ENCODE data around the gene PTAR1.
A peak's percentile ranks its signal among the peaks of the same experiment; 100 is the strongest.

The PTAR1 gene

DNA sequence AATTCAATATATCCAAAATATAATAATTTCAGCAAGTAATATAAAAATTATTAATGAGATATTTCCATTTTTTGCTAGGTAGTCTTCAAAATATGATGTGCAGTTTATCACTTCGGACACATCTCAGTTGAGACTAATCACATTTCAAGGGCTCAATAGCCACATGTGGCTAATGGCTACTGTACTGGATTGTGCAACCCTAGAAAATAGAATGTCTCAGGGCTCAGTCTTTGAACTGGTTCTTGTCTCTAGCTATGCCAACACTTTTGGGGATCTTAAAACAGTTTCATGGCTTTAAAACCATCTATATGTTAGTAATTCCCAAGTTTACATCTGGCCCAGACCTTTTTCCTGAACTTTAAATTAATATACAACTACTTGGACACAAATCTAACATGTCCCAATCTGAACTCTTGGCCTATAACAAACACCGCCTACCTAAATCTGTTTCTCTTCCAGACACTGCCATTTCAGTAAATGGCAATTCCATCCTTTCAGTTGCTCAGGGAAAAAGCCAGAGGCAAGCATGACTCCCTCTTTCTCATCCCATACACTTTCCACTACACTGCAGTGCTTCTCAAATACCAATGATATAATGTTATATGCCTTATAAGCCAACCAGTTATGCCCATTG, 18.8 kb downstream of the PTAR1 start:
- TF ChIP-seq POLR2A (IDR thresholded peaks at IDR 0.05; ENCODE audit: low read length) (no peak), GATA1 (IDR thresholded peaks at IDR 0.05; ENCODE audit: low read depth, low read length) (no peak)
- no peak for DNase-seq

DNA sequence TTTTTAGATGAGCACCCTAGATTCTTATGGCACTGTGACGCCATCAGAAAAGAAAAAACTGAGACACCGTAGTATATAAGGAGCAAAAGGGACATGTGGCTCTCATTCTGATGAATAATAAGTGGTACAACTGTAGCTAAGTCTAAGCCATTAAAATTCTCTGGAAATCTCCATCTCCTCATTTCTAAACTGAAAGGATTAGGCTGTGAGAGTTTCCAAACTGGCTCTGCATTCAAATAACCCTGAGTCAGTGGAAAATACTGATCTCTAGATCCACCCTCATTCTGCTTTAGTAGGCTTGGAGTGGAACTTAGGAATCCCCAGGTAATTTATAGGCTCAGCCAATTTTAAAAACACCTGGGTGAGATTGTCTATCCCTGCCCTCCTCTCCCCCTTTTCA, 28.5 kb downstream of the PTAR1 start:
- no peak for DNase-seq
- TF ChIP-seq GATA1 (IDR thresholded peaks at IDR 0.05; ENCODE audit: low read depth, low read length): no peak
- TF ChIP-seq POLR2A (IDR thresholded peaks at IDR 0.05; ENCODE audit: low read length): no peak

DNA sequence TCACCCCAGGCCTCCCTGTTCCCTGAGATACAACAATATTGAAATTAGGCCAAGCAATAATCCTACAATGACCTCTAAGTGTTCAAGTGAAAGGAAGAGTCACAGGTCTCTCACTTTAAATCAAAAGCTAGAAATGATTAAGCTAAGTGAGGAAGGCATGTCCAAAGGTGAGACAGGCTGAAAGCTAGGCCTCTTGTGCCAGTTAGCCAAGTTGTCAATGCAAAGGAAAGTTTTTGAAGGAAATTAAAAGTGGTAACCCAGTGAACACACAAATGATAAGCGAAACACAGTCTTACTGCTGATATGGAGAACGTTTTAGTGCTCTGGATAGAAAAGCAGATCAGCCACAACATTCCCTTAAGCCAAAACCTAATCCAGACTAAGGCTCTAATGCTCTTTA, 39.8 kb downstream of the PTAR1 start:
- no peak for DNase-seq
- TF ChIP-seq POLR2A (IDR thresholded peaks at IDR 0.05; ENCODE audit: low read length) (no peak), GATA1 (IDR thresholded peaks at IDR 0.05; ENCODE audit: low read depth, low read length) (no peak)

DNA sequence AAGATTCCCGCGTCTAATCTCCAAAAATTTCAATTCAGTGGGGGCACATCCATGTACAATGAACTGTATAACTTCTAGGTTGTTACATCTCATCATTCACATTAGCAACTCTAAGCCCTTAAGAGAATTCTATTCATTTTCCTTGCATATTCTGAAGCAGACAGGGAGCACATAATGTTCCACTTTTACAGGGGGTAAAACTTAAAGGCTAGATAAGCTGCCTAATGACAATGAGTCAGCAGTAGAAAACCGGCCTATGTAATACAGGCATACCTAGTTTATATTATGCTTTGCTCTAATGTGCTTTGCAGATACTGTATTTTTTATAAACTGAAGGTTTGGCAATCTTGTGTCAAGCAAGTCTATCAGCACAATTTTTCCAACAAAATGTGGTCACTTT, 40.4 kb downstream of the PTAR1 start:
- DNase-seq: peak; percentile 52 to 63
- no peak for TF ChIP-seq GATA1 (IDR thresholded peaks at IDR 0.05; ENCODE audit: low read depth, low read length)

DNA sequence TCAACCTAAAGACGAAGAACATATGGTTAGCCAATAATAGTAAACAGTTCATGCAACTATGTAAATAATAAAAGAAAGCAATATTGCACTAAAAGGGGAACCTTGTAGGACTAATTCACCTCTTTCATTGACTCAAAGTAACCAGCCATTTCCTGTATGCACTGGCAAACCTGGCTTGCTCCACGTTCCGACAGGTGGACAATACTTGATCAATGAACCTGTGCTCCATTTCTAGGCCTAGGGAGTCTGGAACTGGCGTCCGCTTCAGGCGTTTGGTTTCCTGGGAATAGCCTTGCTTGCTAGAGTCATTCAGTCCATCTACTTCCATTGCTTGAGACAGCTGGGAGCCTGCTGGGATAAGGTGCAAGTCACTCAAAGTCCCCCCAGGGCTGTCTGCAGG, 41.6 kb downstream of the PTAR1 start:
- TF ChIP-seq POLR2A (IDR thresholded peaks at IDR 0.05; ENCODE audit: low read length) (no peak), GATA1 (IDR thresholded peaks at IDR 0.05; ENCODE audit: low read depth, low read length) (no peak)
- no peak for DNase-seq

DNA sequence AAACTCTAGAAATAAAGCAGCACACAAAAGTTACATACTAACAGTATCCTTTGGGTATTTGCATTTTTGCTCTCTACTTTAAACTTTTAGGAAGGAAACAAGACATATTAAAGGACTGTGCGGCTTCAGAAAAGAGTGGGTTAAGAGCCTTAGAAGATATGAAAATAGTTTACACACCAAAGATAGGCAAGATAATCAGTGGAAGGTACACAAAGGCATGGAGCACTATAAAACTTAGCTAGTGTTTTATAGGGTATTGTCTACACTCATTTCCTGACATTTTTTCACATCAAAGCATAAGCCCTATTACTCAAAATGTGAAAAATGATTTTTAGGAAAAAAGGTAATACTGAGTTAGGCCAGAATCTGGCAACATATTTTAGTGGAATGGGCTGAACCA, 44.0 kb downstream of the PTAR1 start:
- TF ChIP-seq GATA1 (IDR thresholded peaks at IDR 0.05; ENCODE audit: low read depth, low read length) (no peak), POLR2A (IDR thresholded peaks at IDR 0.05; ENCODE audit: low read length) (no peak)
- DNase-seq: no peak

DNA sequence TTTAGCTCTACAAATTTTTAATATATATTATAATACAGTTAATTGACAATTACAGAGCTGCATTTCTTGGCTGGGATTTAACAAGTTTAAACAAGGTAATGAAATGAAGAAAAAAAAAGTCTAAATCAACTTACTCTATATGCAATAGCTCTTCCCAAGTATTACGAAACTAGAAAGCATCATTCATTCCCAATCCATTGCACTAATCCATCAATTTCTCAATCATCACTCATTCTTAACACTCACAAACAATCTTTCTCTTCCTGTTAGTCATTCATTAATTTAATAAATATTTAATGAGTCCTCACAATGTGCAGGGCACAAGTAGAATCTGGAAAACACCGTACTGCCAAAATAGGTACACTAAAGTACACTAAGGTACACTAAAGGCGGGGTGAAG, 44.7 kb downstream of the PTAR1 start:
- no peak for DNase-seq
- no peak for TF ChIP-seq POLR2A (IDR thresholded peaks at IDR 0.05; ENCODE audit: low read length)
- no peak for TF ChIP-seq GATA1 (IDR thresholded peaks at IDR 0.05; ENCODE audit: low read depth, low read length)

DNA sequence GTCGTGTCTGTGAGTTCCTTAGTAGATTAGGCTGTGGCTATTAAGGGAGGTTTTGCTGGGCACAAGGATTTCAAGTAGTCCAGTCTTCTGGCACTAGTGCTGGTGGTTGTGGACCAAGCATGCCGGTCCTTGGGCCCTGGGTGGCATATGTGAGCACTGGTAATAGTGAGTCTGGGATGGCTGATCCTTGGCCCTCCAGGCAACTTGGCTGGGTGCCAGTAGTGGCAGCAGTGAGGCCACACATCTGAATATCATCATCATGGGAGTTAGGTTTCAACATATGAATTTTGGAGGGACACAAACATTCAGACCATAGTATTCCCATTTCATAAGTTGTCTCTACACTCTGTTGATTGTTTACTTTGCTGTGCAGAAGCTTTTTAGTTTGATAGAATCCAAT, 62.3 kb downstream of the PTAR1 start:
- DNase-seq: no peak
- no peak for TF ChIP-seq POLR2A (IDR thresholded peaks at IDR 0.05; ENCODE audit: low read length)
- no peak for TF ChIP-seq GATA1 (IDR thresholded peaks at IDR 0.05; ENCODE audit: low read depth, low read length)

DNA sequence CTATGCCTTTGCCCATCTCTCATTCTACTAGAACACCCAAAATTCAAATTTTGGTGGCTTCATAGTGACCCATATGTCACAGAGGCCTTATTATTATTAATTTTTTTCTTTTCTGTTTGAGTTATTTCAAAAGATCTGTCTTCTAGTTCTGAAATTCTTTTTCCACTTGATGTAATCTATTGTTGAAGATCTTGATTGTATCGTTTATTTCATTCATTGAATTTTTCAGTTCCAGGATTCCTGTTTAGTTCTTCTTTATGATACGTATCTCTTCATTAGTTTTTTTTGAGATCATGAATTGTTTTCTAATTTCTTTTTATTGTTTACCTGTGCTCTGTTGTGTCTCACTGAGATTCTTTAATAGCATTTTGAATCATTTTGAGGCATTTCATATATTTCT, 63.0 kb downstream of the PTAR1 start:
- TF ChIP-seq POLR2A (IDR thresholded peaks at IDR 0.05; ENCODE audit: low read length): no peak
- no peak for TF ChIP-seq GATA1 (IDR thresholded peaks at IDR 0.05; ENCODE audit: low read depth, low read length)
- DNase-seq: no peak

DNA sequence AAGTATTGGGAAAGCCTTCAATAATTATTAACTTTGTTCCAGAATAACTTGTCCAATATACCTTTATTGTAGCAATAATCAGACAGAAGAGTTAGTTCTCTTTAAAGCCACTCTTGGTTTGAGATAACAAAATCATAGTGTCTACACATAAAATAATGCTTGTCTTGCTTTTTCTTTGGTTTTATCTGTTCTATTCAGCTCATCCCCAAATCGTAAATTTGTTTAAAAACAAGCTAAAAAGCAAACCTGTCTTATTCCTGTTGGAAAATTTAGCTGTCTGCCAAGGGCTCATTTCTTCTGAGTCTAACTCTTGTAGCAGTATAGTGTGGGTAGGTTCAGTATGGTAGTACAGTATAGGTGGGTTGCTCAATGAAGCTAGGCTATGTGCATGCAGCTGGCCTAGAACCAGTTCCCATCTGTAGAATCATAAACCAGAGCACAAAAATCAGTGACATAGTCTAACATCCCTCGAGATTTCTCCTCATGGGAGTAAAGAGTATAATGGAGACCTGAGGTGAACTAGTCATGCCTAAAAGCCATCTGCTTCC, 69.7 kb downstream of the PTAR1 start:
- DNase-seq: no peak
- no peak for TF ChIP-seq GATA1 (IDR thresholded peaks at IDR 0.05; ENCODE audit: low read depth, low read length)

DNA sequence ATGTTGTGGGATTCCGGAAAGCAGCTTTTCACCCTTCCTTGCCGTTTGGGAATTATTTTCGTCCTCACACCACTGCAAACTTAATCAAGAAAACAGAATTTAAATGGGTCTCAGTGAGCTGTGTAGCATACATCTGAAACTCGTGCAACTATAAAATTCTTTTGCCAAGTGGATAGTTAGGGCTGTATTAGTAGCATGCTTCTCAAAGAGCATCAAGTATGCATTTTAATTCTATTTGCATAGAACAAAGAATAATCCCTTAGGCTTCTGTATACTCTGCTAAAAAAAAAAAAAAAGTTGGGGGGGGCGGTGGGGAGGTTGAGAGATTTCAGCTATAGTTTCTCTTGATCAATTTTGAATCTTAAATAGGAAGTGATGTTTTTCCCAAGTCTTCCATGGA, 75.9 kb downstream of the PTAR1 start:
- DNase-seq: no peak

DNA sequence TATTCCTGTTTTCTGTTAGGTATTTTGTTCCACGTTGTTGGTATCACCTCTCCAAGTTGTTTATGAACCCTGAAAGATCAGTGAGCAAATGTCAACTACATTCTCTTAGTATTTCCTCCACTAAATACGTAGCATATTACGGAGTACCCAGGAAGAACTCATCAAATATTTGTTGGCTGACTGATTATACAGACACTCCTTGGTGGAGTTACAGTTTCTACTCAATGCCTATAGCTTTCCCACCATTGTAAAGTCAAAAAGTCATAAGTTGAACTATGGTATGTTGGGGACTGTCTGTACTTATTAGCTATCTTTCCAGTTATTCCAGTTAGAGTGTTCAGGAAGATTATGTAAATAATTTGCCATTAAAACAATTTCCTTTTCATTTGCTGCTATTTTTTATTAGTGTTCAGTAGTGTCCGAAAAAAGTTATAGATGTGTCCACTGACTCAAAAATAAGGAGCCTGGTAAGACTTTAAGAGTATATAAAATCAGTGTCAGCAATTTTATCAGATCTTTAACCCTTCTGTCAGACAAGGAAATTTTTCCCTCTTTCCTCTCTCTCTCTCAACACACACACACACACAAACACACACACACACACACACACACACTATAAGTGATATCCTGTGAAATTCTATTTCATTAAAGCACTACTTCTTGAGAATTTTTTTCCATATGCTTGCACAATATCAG, 80.8 kb downstream of the PTAR1 start:
- DNase-seq: no peak
- TF ChIP-seq GATA1 (IDR thresholded peaks at IDR 0.05; ENCODE audit: low read depth, low read length) (no peak), POLR2A (IDR thresholded peaks at IDR 0.05; ENCODE audit: low read length) (no peak)

More for the DNA sequence above, 75.9 kb downstream of the PTAR1 start:
- TF ChIP-seq POLR2A (IDR thresholded peaks at IDR 0.05; ENCODE audit: low read length): no peak
- TF ChIP-seq GATA1 (IDR thresholded peaks at IDR 0.05; ENCODE audit: low read depth, low read length): no peak

DNA sequence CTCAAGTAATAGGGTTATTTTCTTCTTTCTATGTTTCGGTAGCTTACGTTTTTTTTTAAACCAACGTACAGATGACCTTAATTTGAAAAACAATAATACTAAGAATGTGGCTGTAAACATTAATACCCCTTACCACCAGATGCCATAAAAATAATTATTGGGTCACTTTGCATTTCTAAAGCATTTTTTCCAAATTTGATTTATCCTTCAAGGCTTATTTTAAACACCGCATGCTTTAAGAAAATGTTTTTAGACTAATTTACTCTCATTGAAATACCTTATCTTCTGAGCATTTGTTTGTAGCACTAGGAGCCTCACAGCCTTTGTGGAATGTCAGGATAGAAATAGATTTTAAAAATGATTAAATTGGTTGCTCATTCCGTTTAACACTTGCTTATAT, 81.9 kb downstream of the PTAR1 start:
- TF ChIP-seq GATA1 (IDR thresholded peaks at IDR 0.05; ENCODE audit: low read depth, low read length): no peak
- no peak for TF ChIP-seq POLR2A (IDR thresholded peaks at IDR 0.05; ENCODE audit: low read length)
- DNase-seq: no peak

DNA sequence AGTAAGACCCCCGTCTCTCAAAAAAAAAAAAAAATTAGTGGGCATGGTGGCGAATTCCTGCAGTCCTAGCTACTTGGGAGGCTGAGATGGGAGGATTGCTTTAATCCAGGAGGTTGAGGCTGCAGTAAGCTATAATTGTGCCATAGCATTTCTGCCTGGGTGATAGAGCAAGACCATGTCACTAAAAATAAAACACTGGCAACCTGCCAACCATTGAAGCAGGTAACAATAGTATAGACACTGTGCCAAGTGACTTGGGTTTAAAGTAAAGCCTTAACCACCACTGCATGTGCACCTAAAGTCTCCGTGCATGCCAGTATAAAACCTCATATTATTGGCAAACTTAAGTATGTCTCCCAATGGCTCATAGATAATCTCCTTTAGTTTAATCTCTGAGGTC, 84.2 kb downstream of the PTAR1 start:
- TF ChIP-seq GATA1 (IDR thresholded peaks at IDR 0.05; ENCODE audit: low read depth, low read length) (no peak), POLR2A (IDR thresholded peaks at IDR 0.05; ENCODE audit: low read length) (no peak)
- no peak for DNase-seq
